HL-60 (cell line): ENCODE data around the gene CTNND2.

Source experiments
- DNase-seq, 2 experiments: peaks; one replicate each; pipeline ENCODE4 v3.0.0-alpha.2; 2010 to 2020; ENCODE audit warnings: low read depth in 1 of 2, low spot score in 1 of 2
- H3K27ac ChIP-seq: fragments of 250-450 bp; sonication (Bioruptor Pico); replicated peaks from 2 replicates; pipeline ENCODE4 v1.5.1; 2020; ENCODE audit warnings: mild to moderate bottlenecking, moderate library complexity
- H3K27me3 ChIP-seq: fragments of 250-450 bp; sonication (Bioruptor Pico); 2 replicates; pipeline ENCODE4 v1.5.1; 2021; ENCODE audit warnings: mild to moderate bottlenecking, moderate library complexity; ENCODE audit not compliant: insufficient read depth, poor library complexity, severe bottlenecking
- H3K4me3 ChIP-seq: replicated peaks from 2 replicates; pipeline ENCODE4 v1.5.1; 2011; ENCODE audit warnings: mild to moderate bottlenecking, control low read depth, low read length; ENCODE audit not compliant: insufficient read depth
- CTCF ChIP-seq: IDR thresholded peaks from one replicate; pipeline ENCODE4 v1.5.1; 2011; ENCODE audit warnings: low read length, control low read depth, inconsistent platforms; ENCODE audit not compliant: insufficient read depth
- GABPA ChIP-seq: IDR thresholded peaks from 2 replicates; pipeline ENCODE4 v1.6.1; 2012; ENCODE audit warnings: low read depth
- POLR2AphosphoS5 ChIP-seq: IDR thresholded peaks from 2 replicates; pipeline ENCODE4 v1.6.1; 2012; ENCODE audit warnings: low read depth
- REST ChIP-seq: IDR thresholded peaks from 2 replicates; pipeline ENCODE4 v1.6.1; 2012; ENCODE audit warnings: low read depth; ENCODE audit not compliant: insufficient replicate concordance
- SPI1 ChIP-seq: IDR thresholded peaks from 2 replicates; pipeline ENCODE4 v1.6.1; 2012; ENCODE audit warnings: low read depth, mild to moderate bottlenecking, borderline replicate concordance

CTNND2 gene

GRCh38 chr5:10927608-10928007 lies 976.6 kb downstream of the CTNND2 start:
- TF ChIP-seq SPI1 (no peak), GABPA (no peak), POLR2AphosphoS5 (no peak), CTCF (no peak), REST (no peak)

GRCh38 chr5:10923310-10923709 lies 980.9 kb downstream of the CTNND2 start:
- H3K27me3 ChIP-seq = peaks cover 2% of the 10 kb centered on the region
- no peak for DNase-seq
- no peak overlapping the region for H3K27ac ChIP-seq
- TF ChIP-seq POLR2AphosphoS5 (no peak), CTCF (no peak), GABPA (no peak), REST (no peak), SPI1 (no peak)
- H3K4me3 ChIP-seq = no peak overlapping the region

More at GRCh38 chr5:10927608-10928007, 976.6 kb downstream of the CTNND2 start:
- H3K4me3 ChIP-seq = no peak overlapping the region
- no peaks in the 10 kb centered on the region for H3K27me3 ChIP-seq
- no peak overlapping the region for H3K27ac ChIP-seq
- no peak for DNase-seq
